WTC11 (cell line): ENCODE data around the gene PLD5.

Experiments
- CBFB ChIP-seq: sonication (generic); formaldehyde crosslinking; IDR thresholded peaks from 2 replicates; pipeline ENCODE4 v1.8.1; 2022; ENCODE audit warnings: mild to moderate bottlenecking, low read depth, missing genetic modification reagents
- CTCF ChIP-seq: fragments of 200-600 bp; IDR thresholded peaks from 2 replicates; pipeline ENCODE4 v1.8.0; 2022; ENCODE audit warnings: antibody characterized with exemption
- FOXP1 ChIP-seq: sonication (generic); formaldehyde crosslinking; IDR thresholded peaks from 2 replicates; pipeline ENCODE4 v1.8.0; 2022; ENCODE audit warnings: missing genetic modification reagents, mild to moderate bottlenecking, moderate library complexity, borderline replicate concordance
- GTF2I ChIP-seq: fragments of 250-450 bp; sonication (Bioruptor Pico); conservative IDR thresholded peaks from 2 replicates; pipeline ENCODE4 v1.4.0; 2021; ENCODE audit warnings: mild to moderate bottlenecking
- NR3C1 ChIP-seq: sonication (generic); formaldehyde crosslinking; conservative IDR thresholded peaks from 2 replicates; pipeline ENCODE4 v1.8.1; 2023; ENCODE audit warnings: low read depth, mild to moderate bottlenecking, missing genetic modification reagents
- RELA ChIP-seq: sonication (generic); formaldehyde crosslinking; IDR thresholded peaks from 2 replicates; pipeline ENCODE4 v1.8.1; 2022; ENCODE audit warnings: missing genetic modification reagents, mild to moderate bottlenecking, borderline replicate concordance
- TF ChIP-seq, protein P1 (sequence below): sonication (generic); formaldehyde crosslinking; IDR thresholded peaks from 2 replicates; pipeline ENCODE4 v1.8.0; 2023; ENCODE audit warnings: mild to moderate bottlenecking, missing genetic modification reagents
- TF ChIP-seq, protein P2 (sequence below): sonication (generic); formaldehyde crosslinking; IDR thresholded peaks from 2 replicates; pipeline ENCODE4 v1.8.0; 2022; ENCODE audit warnings: mild to moderate bottlenecking, missing genetic modification reagents
- TF ChIP-seq, protein P3 (sequence below): sonication (generic); formaldehyde crosslinking; IDR thresholded peaks from 2 replicates; pipeline ENCODE4 v1.8.0; 2023; ENCODE audit warnings: missing genetic modification reagents

DNA sequence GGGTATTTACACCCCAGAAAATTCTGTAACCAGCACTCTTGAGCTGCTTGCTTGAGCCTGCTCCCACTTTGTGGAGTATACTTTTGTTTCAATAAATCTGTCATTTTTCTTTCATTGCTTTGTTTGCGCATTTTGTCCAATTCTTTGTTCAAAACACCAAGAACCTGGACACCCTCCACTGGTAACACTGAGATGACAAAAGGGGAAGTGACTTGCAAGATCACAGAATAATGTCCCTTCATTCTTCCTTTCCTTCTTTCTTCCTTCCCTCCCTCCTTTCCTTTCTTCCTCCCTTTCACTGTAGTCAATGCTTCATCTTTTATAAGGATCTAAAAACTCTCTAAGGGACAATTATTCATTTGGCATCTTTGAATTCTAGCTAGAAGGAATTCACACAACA lies 391.1 kb downstream of the PLD5 start:
- TF ChIP-seq RELA (CRISPR knock-in tag) (no peak), FOXP1 (CRISPR knock-in tag) (no peak), GTF2I (CRISPR knock-in tag) (no peak), CTCF (no peak), CBFB (CRISPR knock-in tag) (no peak), NR3C1 (CRISPR knock-in tag) (no peak)
- TF ChIP-seq, protein P1, sequence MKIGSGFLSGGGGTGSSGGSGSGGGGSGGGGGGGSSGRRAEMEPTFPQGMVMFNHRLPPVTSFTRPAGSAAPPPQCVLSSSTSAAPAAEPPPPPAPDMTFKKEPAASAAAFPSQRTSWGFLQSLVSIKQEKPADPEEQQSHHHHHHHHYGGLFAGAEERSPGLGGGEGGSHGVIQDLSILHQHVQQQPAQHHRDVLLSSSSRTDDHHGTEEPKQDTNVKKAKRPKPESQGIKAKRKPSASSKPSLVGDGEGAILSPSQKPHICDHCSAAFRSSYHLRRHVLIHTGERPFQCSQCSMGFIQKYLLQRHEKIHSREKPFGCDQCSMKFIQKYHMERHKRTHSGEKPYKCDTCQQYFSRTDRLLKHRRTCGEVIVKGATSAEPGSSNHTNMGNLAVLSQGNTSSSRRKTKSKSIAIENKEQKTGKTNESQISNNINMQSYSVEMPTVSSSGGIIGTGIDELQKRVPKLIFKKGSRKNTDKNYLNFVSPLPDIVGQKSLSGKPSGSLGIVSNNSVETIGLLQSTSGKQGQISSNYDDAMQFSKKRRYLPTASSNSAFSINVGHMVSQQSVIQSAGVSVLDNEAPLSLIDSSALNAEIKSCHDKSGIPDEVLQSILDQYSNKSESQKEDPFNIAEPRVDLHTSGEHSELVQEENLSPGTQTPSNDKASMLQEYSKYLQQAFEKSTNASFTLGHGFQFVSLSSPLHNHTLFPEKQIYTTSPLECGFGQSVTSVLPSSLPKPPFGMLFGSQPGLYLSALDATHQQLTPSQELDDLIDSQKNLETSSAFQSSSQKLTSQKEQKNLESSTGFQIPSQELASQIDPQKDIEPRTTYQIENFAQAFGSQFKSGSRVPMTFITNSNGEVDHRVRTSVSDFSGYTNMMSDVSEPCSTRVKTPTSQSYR (CRISPR knock-in tag), result no peak
- TF ChIP-seq, protein P2, sequence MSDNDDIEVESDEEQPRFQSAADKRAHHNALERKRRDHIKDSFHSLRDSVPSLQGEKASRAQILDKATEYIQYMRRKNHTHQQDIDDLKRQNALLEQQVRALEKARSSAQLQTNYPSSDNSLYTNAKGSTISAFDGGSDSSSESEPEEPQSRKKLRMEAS (CRISPR knock-in tag), result no peak
- TF ChIP-seq, protein P3, sequence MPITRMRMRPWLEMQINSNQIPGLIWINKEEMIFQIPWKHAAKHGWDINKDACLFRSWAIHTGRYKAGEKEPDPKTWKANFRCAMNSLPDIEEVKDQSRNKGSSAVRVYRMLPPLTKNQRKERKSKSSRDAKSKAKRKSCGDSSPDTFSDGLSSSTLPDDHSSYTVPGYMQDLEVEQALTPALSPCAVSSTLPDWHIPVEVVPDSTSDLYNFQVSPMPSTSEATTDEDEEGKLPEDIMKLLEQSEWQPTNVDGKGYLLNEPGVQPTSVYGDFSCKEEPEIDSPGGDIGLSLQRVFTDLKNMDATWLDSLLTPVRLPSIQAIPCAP, result no peak
